Lower leg skin (tissue), 3 donors: ENCODE measurements around the gene GPR158.

Experiments used
- POLR2A ChIP-seq, 2 donors: fragments of 450-650 bp; IDR thresholded peaks; one replicate each; pipeline ENCODE4 v1.6.1; 2016 to 2017; ENCODE audit warnings: antibody characterized with exemption in 2 of 2, mild to moderate bottlenecking in 1 of 2, moderate library complexity in 1 of 2
- TF ChIP-seq, protein P1 (sequence below), 3 donors: fragments of 450-650 bp; IDR thresholded peaks; one replicate each; pipeline ENCODE4 v1.5.1; 2016; ENCODE audit warnings: antibody characterized with exemption in 3 of 3, mild to moderate bottlenecking in 3 of 3, moderate library complexity in 2 of 3

DNA sequence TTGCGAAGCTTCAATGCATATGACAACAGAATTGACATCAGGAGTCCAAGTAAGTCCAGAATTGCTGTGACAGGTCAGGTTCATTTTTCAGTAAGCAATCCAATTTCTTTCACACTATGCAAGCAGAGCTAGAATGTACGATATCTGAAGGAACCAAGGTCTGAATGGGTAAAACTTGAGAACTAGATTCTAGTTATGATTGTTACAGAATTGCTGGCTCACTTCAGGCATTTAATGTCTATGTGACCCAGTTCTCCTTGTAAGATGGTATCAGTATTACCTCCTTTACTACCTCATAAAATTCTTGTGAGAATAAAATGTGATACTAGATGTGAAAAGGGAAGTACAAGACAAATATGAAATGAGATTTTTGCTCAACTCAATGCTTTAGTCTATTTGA is 159.6 kb downstream of the GPR158 start:
- TF ChIP-seq, protein P1, sequence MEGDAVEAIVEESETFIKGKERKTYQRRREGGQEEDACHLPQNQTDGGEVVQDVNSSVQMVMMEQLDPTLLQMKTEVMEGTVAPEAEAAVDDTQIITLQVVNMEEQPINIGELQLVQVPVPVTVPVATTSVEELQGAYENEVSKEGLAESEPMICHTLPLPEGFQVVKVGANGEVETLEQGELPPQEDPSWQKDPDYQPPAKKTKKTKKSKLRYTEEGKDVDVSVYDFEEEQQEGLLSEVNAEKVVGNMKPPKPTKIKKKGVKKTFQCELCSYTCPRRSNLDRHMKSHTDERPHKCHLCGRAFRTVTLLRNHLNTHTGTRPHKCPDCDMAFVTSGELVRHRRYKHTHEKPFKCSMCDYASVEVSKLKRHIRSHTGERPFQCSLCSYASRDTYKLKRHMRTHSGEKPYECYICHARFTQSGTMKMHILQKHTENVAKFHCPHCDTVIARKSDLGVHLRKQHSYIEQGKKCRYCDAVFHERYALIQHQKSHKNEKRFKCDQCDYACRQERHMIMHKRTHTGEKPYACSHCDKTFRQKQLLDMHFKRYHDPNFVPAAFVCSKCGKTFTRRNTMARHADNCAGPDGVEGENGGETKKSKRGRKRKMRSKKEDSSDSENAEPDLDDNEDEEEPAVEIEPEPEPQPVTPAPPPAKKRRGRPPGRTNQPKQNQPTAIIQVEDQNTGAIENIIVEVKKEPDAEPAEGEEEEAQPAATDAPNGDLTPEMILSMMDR (IDR thresholded peaks at IDR 0.05) = no peak
- no peak for TF ChIP-seq POLR2A (IDR thresholded peaks at IDR 0.05)
